RWPE2 (cell line): Measurements from ENCODE around the gene DHX16.
"Not testable (repeated sequence)": the region's sequence is repeated elsewhere in the genome, so short reads cannot be mapped to it uniquely, and the experiment has no call there.

Experiments used
- ATAC-seq: fragments of 200-7000 bp; cut with Tn5 transposase; 3 replicates; pipeline ENCODE4 v1.9.1; 2021; ENCODE audit warnings: low read depth
- DNase-seq: peaks from one replicate; pipeline ENCODE4 v3.0.0-alpha.2; 2020; ENCODE audit warnings: low spot score
- H3K27ac ChIP-seq: fragments of 450-650 bp; 2 replicates; pipeline ENCODE4 v1.5.1; 2017; ENCODE audit warnings: mild to moderate bottlenecking; ENCODE audit not compliant: poor library complexity, severe bottlenecking
- H3K27me3 ChIP-seq: fragments of 250-450 bp; sonication (Bioruptor Pico); 2 replicates; pipeline ENCODE4 v1.5.1; 2021; ENCODE audit warnings: mild to moderate bottlenecking, moderate library complexity; ENCODE audit not compliant: insufficient read depth, poor library complexity, severe bottlenecking
- H3K36me3 ChIP-seq: fragments of 250-450 bp; sonication (Bioruptor Pico); 2 replicates; pipeline ENCODE4 v1.5.1; 2020; ENCODE audit warnings: low read depth, mild to moderate bottlenecking, moderate library complexity
- H3K4me1 ChIP-seq: fragments of 250-450 bp; sonication (Bioruptor Pico); 2 replicates; pipeline ENCODE4 v1.5.1; 2021; ENCODE audit warnings: mild to moderate bottlenecking, moderate library complexity; ENCODE audit not compliant: insufficient read depth, poor library complexity, severe bottlenecking
- H3K4me3 ChIP-seq: fragments of 250-450 bp; sonication (Bioruptor Pico); 2 replicates; pipeline ENCODE4 v1.5.1; 2021; ENCODE audit warnings: mild to moderate bottlenecking, moderate library complexity; ENCODE audit not compliant: severe bottlenecking
- H3K9me3 ChIP-seq: fragments of 250-450 bp; sonication (Bioruptor Pico); 2 replicates; pipeline ENCODE4 v1.5.1; 2021; ENCODE audit warnings: mild to moderate bottlenecking, moderate library complexity; ENCODE audit not compliant: severe bottlenecking
- TF ChIP-seq, protein P1 (sequence below): fragments of 450-650 bp; IDR thresholded peaks from one replicate; pipeline ENCODE4 v1.5.1; 2017; ENCODE audit warnings: mild to moderate bottlenecking, moderate library complexity; ENCODE audit not compliant: poor library complexity, severe bottlenecking

Gene DHX16

DNA sequence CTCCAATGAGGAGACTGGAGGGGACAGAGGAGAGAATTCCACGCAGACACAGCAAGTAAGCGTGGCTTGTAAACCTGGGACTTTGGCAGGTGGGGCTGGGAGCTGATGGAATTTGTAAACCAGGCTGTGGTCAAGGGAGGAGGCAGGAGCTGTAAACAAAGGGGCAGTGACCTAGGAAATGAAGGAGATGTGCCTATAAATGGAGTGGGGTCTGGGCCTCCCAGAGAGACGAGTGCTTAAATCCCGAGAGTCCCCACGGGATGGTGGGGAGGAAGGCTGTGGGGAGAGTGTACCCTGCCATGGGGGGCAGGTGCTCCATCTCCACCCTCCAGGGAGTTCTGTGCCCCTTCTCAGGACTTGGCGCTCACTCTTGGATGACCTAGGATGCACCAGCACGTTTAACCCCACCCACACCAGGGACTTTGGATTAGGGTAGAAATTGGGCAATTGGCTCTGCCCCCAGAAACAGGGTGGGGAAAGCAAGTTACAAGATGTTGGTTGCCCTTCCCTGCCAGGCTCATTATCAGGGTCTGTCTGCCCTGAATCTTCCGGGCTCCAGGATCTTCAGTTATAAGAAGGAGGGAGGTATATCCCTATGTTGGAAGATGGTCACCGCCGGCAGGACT lies 4.0 kb upstream of the DHX16 start:
- Histone ChIP-seq H3K27ac (no peak overlapping the region), H3K9me3 (no peaks in the 10 kb centered on the region), H3K36me3 (peaks cover 56% of the 10 kb centered on the region), H3K4me3 (no peak overlapping the region), H3K4me1 (peaks cover 14% of the 10 kb centered on the region), H3K27me3 (no peaks in the 10 kb centered on the region)
- TF ChIP-seq, protein P1, sequence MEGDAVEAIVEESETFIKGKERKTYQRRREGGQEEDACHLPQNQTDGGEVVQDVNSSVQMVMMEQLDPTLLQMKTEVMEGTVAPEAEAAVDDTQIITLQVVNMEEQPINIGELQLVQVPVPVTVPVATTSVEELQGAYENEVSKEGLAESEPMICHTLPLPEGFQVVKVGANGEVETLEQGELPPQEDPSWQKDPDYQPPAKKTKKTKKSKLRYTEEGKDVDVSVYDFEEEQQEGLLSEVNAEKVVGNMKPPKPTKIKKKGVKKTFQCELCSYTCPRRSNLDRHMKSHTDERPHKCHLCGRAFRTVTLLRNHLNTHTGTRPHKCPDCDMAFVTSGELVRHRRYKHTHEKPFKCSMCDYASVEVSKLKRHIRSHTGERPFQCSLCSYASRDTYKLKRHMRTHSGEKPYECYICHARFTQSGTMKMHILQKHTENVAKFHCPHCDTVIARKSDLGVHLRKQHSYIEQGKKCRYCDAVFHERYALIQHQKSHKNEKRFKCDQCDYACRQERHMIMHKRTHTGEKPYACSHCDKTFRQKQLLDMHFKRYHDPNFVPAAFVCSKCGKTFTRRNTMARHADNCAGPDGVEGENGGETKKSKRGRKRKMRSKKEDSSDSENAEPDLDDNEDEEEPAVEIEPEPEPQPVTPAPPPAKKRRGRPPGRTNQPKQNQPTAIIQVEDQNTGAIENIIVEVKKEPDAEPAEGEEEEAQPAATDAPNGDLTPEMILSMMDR, result no peak
- ATAC-seq (no peak), DNase-seq (no peak)

DNA sequence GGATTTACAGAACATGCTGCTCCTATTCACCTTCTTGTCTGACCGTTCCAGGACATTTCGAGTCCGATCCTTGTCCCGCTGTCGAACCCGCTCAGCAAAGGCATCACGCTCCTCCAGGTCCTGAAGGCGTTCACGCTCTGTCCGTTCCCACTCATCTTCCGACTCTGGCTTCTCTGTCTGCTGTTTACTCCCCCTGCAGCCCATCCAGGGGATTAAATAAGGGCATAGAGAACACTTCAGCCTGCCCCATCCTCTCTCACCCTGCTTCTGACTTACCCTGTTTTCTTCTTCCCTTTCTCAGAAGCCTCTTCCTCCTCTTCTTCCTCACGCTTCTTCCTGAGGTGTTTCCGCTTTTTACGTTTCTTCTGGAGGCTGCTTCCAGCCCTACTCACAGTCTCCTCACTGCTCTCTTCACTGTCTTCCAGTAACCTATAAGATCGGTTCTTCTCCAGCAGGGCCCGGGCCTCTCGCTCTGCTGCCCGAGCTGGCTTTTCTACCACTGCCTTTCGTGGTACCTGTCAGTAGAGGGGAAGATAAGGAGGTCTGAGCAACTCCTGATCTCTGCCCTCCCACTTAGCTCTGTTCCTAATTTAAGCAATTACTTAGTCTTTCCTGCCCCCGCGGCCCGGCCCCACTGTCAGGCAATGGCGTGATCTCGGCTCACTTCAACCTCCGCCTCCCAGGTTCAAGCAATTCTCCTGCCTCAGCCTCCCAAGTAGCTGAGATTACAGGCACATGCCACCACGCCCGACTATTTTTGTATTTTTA lies 1.9 kb downstream of the DHX16 start:
- H3K4me3 ChIP-seq, result no peak overlapping the region
- H3K4me1 ChIP-seq, result peaks cover 4% of the 10 kb centered on the region
- ATAC-seq, result no peak
- no peak overlapping the region for H3K27ac ChIP-seq
- TF ChIP-seq, protein P1, result no peak
- no peaks in the 10 kb centered on the region for H3K9me3 ChIP-seq
- no peaks in the 10 kb centered on the region for H3K27me3 ChIP-seq
- peaks cover 43% of the 10 kb centered on the region for H3K36me3 ChIP-seq
- DNase-seq, result no peak

DNA sequence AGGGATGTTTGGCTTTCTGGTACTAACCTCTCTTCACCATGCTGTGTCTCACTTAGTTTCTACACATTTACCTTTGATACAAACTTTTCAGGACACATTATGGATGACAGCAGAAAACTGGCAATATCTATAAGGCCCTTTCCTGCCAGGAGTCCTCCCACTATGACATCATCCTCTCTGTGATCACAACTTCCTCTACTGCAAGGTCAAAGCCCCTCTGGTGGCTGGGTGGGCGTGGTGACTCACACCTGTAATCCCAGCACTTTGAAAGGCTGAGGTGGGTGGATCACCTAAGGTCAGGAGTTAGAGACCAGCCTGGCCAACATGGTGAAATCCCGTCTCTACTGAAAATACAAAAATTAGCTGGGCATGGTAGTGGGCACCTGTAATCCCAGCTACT lies 6.5 kb downstream of the DHX16 start:
- not testable (repeated sequence) for H3K27ac ChIP-seq

DNA sequence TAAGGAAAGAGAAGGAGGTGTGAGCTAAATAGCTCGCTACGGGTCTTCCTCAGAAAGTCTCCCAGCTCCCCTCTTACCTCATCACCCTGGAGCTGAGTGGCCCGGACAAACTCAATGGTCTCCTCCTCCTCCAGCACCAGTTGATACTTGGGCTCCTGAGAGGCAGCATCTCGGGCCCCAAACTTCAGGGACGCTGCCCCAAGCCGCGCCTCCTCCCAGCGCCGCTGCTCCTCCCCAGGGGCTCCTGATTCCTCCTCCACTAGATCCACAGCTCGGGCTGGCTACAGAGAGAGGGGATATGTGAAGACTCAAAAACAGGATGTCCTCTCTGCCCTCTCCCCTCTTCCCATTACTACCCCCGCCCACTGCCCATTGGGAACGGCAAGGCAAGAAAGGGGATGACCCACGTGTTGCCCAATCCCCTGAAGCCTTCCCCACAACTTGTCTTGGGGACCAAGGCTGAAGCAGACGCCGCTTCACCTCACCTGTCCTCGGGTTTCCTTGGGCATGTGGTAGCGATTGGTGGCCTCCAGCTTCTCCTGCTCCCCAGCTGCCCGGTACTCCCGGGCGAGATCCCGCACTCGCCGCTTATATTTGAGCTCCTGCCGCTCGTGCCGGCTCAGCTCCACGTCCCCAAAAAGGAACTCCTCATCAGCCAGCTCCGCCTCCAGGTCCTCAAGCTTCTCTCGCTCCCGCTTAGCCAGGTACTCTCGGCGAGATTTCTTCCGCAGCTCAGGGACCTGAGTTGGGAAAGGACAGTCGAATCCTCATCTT lies 7.6 kb downstream of the DHX16 start:
- Histone ChIP-seq H3K36me3 (peaks cover 89% of the 10 kb centered on the region), H3K9me3 (no peaks in the 10 kb centered on the region), H3K4me1 (no peaks in the 10 kb centered on the region), H3K27me3 (no peaks in the 10 kb centered on the region), H3K4me3 (no peak overlapping the region), H3K27ac (no peak overlapping the region)
- TF ChIP-seq, protein P1, result no peak
- DNase-seq (no peak), ATAC-seq (no peak)

More for the DNA sequence above, 6.5 kb downstream of the DHX16 start:
- not testable (repeated sequence) for ATAC-seq, H3K4me1 ChIP-seq, H3K27me3 ChIP-seq, H3K4me3 ChIP-seq, H3K9me3 ChIP-seq, DNase-seq
- H3K36me3 ChIP-seq, result peaks cover 88% of the 10 kb centered on the region

DNA sequence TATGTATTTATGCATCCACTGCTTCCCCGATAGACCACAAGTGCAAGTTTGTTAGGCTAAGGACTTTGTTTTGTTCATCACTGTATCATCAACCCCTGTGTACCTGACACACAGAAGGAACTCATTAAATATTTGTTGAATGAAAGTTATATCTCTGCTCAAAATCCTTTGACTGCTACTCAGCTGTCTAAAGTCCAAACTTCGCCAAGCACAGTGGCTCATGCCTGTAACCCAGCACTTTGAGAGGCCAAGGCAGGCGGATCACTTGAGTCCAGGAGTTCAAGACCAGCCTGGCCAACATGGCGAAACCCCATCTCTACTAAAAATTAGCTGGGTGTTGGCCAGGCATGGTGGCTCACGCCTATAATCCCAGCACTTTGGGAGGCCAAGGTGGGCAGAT lies 14.9 kb downstream of the DHX16 start:
- H3K36me3 ChIP-seq, result peaks cover 92% of the 10 kb centered on the region
- H3K4me1 ChIP-seq, ATAC-seq, H3K9me3 ChIP-seq, H3K27me3 ChIP-seq, H3K4me3 ChIP-seq, H3K27ac ChIP-seq, DNase-seq: not testable (repeated sequence)
